ENCODE measurements around the gene NOBOX. TPM values are rescaled to one million over a fixed set of nuclear protein-coding genes. Genes with fewer than 3 reads are reported as not detected.

The NOBOX gene
- total and polyA plus RNA-seq, 2 donors from 2014 or later: not detected

GRCh38 chr7:144407266-144407931 lies 3.9 kb upstream of the NOBOX start:
- intact Hi-C loops (cut with DNase I): no loop called here
- Histone ChIP-seq H3K9me3 (ENCODE audit: control insufficient read depth in 2 of 3, insufficient read depth in 1 of 3, low read length in 3 of 3) (no peaks in the 10 kb centered on the region), H3K9ac (ENCODE audit: low read length in 3 of 3) (no peak overlapping the region), H3K36me3 (ENCODE audit: control insufficient read depth in 2 of 3, insufficient read depth in 3 of 3, low read length in 3 of 3) (no peaks in the 10 kb centered on the region), H3K27ac (ENCODE audit: low read depth in 2 of 2, low read length in 2 of 2) (no peak overlapping the region), H3K4me1 (ENCODE audit: control insufficient read depth in 2 of 3, insufficient read depth in 2 of 3, low read depth in 1 of 3, low read length in 3 of 3) (no peaks in the 10 kb centered on the region), H3K4me3 (ENCODE audit: low read length in 3 of 3) (no peak overlapping the region), H3K27me3 (ENCODE audit: control insufficient read depth, insufficient read depth, low read length) (no peaks in the 10 kb centered on the region)
- FAIRE-seq (no peak), DNase-seq (no peak)
- TF ChIP-seq CTCF (IDR thresholded peaks at IDR 0.05; ENCODE audit: borderline replicate concordance, extremely low read depth, insufficient read depth): no peak

DNA sequence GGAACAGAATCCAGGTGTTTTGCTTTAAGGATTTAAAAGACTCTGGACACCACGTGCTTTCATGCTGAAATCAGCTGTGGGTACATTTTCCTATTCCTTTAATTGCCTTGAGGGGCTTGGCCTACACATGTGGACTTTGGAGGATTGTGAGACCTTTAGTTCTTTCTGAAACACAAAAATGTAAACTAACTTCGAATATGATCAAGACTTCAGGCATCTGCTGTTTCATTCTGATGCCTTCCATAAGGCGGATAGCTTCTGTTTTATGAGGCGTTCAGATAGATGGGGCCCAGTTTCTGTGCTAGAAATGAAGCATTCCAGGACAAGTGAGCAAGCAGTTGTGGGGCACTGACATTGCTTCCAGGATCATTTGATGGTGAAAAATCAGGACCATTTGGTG lies 1.5 kb upstream of the NOBOX start:
- FAIRE-seq (no peak), DNase-seq (peak in 3 of 5 donors; percentile 24 to 64 (median 60))
- intact Hi-C loops (cut with DNase I): loop anchor here (5.0 kb wide), 1 partner anchor 233 kb away; no protein-coding TSS in a partner anchor
- H3K4me3 ChIP-seq (ENCODE audit: low read length in 3 of 3): no peak overlapping the region
- no peaks in the 10 kb centered on the region for H3K36me3 ChIP-seq (ENCODE audit: control insufficient read depth in 2 of 3, insufficient read depth in 3 of 3, low read length in 3 of 3)
- H3K27me3 ChIP-seq (ENCODE audit: control insufficient read depth, insufficient read depth, low read length): no peaks in the 10 kb centered on the region
- H3K9ac ChIP-seq (ENCODE audit: low read length in 3 of 3): no peak overlapping the region
- no peak for TF ChIP-seq CTCF (IDR thresholded peaks at IDR 0.05; ENCODE audit: borderline replicate concordance, extremely low read depth, insufficient read depth)
- no peak overlapping the region for H3K27ac ChIP-seq (ENCODE audit: low read depth in 2 of 2, low read length in 2 of 2)
- no peaks in the 10 kb centered on the region for H3K9me3 ChIP-seq (ENCODE audit: control insufficient read depth in 2 of 3, insufficient read depth in 1 of 3, low read length in 3 of 3)
- no peaks in the 10 kb centered on the region for H3K4me1 ChIP-seq (ENCODE audit: control insufficient read depth in 2 of 3, insufficient read depth in 2 of 3, low read depth in 1 of 3, low read length in 3 of 3)

- Histone ChIP-seq H3K4me1 (ENCODE audit: control insufficient read depth in 2 of 3, insufficient read depth in 2 of 3, low read depth in 1 of 3, low read length in 3 of 3) (no peaks in the 10 kb centered on the region), H3K27me3 (ENCODE audit: control insufficient read depth, insufficient read depth, low read length) (no peaks in the 10 kb centered on the region), H3K4me3 (ENCODE audit: low read length in 3 of 3) (no peak overlapping the region), H3K9me3 (ENCODE audit: control insufficient read depth in 2 of 3, insufficient read depth in 1 of 3, low read length in 3 of 3) (no peaks in the 10 kb centered on the region), H3K36me3 (ENCODE audit: control insufficient read depth in 2 of 3, insufficient read depth in 3 of 3, low read length in 3 of 3) (no peaks in the 10 kb centered on the region), H3K9ac (ENCODE audit: low read length in 3 of 3) (no peak overlapping the region), H3K27ac (ENCODE audit: low read depth in 2 of 2, low read length in 2 of 2) (no peak overlapping the region)
- intact Hi-C loops (cut with DNase I): loop anchor here (5.0 kb wide), 1 partner anchor 231 kb away; no protein-coding TSS in a partner anchor
- DNase-seq (no peak), FAIRE-seq (no peak)
- no peak for TF ChIP-seq CTCF (IDR thresholded peaks at IDR 0.05; ENCODE audit: borderline replicate concordance, extremely low read depth, insufficient read depth)
Observed at GRCh38 chr7:144403102-144403501, 391 bp downstream of the NOBOX start.
